HL-60 (cell line): ENCODE results near the gene SLC28A1.
"Not testable (repeated sequence)": the region's sequence is repeated elsewhere in the genome, so short reads cannot be mapped to it uniquely, and the experiment has no call there.

ENCODE experiments used
- DNase-seq, 2 experiments: peaks; one replicate each; pipeline ENCODE4 v3.0.0-alpha.2; 2010 to 2020; ENCODE audit warnings: low read depth in 1 of 2, low spot score in 1 of 2
- H3K27ac ChIP-seq: fragments of 250-450 bp; sonication (Bioruptor Pico); replicated peaks from 2 replicates; pipeline ENCODE4 v1.5.1; 2020; ENCODE audit warnings: mild to moderate bottlenecking, moderate library complexity
- H3K27me3 ChIP-seq: fragments of 250-450 bp; sonication (Bioruptor Pico); 2 replicates; pipeline ENCODE4 v1.5.1; 2021; ENCODE audit warnings: mild to moderate bottlenecking, moderate library complexity; ENCODE audit not compliant: insufficient read depth, poor library complexity, severe bottlenecking
- H3K4me3 ChIP-seq: replicated peaks from 2 replicates; pipeline ENCODE4 v1.5.1; 2011; ENCODE audit warnings: mild to moderate bottlenecking, control low read depth, low read length; ENCODE audit not compliant: insufficient read depth
- GABPA ChIP-seq: IDR thresholded peaks from 2 replicates; pipeline ENCODE4 v1.6.1; 2012; ENCODE audit warnings: low read depth
- POLR2AphosphoS5 ChIP-seq: IDR thresholded peaks from 2 replicates; pipeline ENCODE4 v1.6.1; 2012; ENCODE audit warnings: low read depth
- SPI1 ChIP-seq: IDR thresholded peaks from 2 replicates; pipeline ENCODE4 v1.6.1; 2012; ENCODE audit warnings: low read depth, mild to moderate bottlenecking, borderline replicate concordance
- TF ChIP-seq, protein P1 (sequence below): IDR thresholded peaks from 2 replicates; pipeline ENCODE4 v1.6.1; 2012; ENCODE audit warnings: low read depth; ENCODE audit not compliant: insufficient replicate concordance
- TF ChIP-seq, protein P2 (sequence below): IDR thresholded peaks from one replicate; pipeline ENCODE4 v1.5.1; 2011; ENCODE audit warnings: low read length, control low read depth, inconsistent platforms; ENCODE audit not compliant: insufficient read depth

The SLC28A1 gene

DNA sequence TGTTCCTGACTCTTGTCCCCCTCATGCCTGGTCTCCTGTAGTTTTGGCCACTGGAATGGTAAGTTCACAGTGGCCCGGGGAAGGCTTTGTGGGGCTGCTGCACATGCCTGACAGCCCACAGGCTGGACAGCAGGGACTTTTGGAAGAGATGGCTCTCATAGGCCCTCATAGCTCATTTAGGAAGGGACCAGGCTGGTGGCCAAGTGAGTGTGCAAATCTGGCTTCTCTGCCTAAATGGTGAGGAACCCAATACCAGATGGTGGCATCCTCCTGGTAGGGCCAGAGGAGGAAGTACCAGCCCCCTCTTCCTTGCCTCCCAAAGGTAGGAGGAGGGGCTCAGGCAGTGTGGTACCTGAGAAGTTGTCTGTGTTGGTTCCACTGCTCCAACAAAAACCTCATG, 41.7 kb upstream of the SLC28A1 start:
- no peak overlapping the region for H3K27ac ChIP-seq
- H3K27me3 ChIP-seq, result no peaks in the 10 kb centered on the region
- TF ChIP-seq POLR2AphosphoS5 (no peak), SPI1 (no peak), GABPA (no peak)
- TF ChIP-seq, protein P1, sequence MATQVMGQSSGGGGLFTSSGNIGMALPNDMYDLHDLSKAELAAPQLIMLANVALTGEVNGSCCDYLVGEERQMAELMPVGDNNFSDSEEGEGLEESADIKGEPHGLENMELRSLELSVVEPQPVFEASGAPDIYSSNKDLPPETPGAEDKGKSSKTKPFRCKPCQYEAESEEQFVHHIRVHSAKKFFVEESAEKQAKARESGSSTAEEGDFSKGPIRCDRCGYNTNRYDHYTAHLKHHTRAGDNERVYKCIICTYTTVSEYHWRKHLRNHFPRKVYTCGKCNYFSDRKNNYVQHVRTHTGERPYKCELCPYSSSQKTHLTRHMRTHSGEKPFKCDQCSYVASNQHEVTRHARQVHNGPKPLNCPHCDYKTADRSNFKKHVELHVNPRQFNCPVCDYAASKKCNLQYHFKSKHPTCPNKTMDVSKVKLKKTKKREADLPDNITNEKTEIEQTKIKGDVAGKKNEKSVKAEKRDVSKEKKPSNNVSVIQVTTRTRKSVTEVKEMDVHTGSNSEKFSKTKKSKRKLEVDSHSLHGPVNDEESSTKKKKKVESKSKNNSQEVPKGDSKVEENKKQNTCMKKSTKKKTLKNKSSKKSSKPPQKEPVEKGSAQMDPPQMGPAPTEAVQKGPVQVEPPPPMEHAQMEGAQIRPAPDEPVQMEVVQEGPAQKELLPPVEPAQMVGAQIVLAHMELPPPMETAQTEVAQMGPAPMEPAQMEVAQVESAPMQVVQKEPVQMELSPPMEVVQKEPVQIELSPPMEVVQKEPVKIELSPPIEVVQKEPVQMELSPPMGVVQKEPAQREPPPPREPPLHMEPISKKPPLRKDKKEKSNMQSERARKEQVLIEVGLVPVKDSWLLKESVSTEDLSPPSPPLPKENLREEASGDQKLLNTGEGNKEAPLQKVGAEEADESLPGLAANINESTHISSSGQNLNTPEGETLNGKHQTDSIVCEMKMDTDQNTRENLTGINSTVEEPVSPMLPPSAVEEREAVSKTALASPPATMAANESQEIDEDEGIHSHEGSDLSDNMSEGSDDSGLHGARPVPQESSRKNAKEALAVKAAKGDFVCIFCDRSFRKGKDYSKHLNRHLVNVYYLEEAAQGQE, result no peak
- TF ChIP-seq, protein P2, sequence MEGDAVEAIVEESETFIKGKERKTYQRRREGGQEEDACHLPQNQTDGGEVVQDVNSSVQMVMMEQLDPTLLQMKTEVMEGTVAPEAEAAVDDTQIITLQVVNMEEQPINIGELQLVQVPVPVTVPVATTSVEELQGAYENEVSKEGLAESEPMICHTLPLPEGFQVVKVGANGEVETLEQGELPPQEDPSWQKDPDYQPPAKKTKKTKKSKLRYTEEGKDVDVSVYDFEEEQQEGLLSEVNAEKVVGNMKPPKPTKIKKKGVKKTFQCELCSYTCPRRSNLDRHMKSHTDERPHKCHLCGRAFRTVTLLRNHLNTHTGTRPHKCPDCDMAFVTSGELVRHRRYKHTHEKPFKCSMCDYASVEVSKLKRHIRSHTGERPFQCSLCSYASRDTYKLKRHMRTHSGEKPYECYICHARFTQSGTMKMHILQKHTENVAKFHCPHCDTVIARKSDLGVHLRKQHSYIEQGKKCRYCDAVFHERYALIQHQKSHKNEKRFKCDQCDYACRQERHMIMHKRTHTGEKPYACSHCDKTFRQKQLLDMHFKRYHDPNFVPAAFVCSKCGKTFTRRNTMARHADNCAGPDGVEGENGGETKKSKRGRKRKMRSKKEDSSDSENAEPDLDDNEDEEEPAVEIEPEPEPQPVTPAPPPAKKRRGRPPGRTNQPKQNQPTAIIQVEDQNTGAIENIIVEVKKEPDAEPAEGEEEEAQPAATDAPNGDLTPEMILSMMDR, result no peak
- no peak for DNase-seq
- no peak overlapping the region for H3K4me3 ChIP-seq

DNA sequence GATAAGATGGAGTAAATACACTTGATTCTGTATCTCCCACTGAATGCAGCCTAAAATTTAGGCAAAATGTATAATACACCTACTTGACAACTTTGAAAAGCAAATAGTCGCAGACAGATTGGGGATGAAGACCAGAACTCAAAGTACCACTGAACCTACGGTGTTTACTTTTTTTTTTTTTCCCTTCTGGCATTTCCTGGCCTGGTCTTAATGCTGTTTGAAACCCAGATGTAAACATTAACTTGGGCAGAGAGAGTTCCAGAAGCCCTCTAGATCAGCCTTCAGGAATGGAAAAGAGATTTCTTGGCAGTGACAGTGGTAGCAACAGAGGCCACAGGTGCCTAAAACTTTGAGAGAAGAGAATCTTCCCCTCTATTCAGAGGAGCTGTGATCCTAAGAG, 39.5 kb upstream of the SLC28A1 start:
- Histone ChIP-seq H3K4me3 (no peak overlapping the region), H3K27ac (no peak overlapping the region), H3K27me3 (no peaks in the 10 kb centered on the region)
- TF ChIP-seq SPI1, result no peak
- TF ChIP-seq, protein P2, result no peak
- TF ChIP-seq, protein P1, result no peak
- TF ChIP-seq GABPA, result no peak
- DNase-seq, result no peak

DNA sequence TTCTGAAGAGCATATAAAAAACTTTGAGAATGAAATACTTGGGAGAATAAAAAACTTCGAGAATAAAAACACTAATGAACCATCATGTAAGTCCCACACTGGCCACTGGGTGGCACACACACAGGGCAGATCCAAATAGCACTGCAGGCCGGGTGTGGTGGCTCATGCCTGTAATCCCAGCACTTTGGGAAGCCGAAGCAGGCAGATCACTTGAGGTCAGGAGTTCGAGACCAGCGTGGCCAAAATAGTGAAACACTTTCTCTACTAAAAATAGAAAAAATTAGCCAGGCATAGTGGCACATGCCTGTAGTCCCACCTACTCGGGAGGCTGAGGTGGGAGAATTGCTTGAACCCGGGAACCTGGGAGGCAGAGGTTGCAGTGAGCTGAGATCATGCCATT, 38.8 kb upstream of the SLC28A1 start:
- H3K27me3 ChIP-seq, H3K27ac ChIP-seq, H3K4me3 ChIP-seq: not testable (repeated sequence)
- peak in 1 of 2 experiments; percentile 59 for DNase-seq
- TF ChIP-seq, protein P2, result peak; percentile 38

DNA sequence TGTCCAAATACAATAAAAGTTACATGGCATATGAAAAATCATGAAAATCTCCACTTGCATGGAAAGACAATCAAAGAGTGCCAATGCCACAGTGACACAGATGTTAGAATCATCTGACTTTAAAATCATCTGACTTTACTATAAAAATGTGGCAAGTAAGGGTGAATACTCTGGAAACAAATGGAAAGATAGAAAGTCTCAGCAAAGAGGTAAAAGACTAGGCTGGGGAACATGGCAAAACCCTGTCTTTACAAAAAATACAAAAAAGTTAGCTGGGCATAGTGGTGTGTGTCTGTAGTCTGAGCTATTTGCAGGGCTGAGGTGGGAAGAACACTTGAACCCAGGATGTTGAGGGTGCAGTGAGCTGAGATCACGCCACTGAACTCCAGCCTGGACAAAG, 38.2 kb upstream of the SLC28A1 start:
- no peaks in the 10 kb centered on the region for H3K27me3 ChIP-seq
- no peak overlapping the region for H3K27ac ChIP-seq
- no peak for DNase-seq
- H3K4me3 ChIP-seq, result no peak overlapping the region
- TF ChIP-seq POLR2AphosphoS5 (no peak), SPI1 (no peak), GABPA (no peak)
- TF ChIP-seq, protein P2, result no peak
- TF ChIP-seq, protein P1, result no peak
